ENCODE data around the gene MZB1. TPM values are rescaled to one million over a fixed set of nuclear protein-coding genes. Genes with fewer than 3 reads are reported as not detected.
"Not testable (repeated sequence)": the region's sequence is repeated elsewhere in the genome, so short reads cannot be mapped to it uniquely, and the experiment has no call there.

The MZB1 gene
- total RNA-seq, 1 experiment from 2014 or later, result not detected

GRCh38 chr5:139413963-139414362 is 24.2 kb upstream of the MZB1 start:
- DNase-seq (ENCODE audit: low read depth), result no peak
- in situ Hi-C loops (cut with HindIII; ENCODE audit: low pct_unique_long_range_greater_than_20kb, low sequenced_read_pairs), result loop anchor here (25.0 kb wide), 1 partner anchor 98 kb away; no protein-coding TSS in a partner anchor

- no peak for DNase-seq (ENCODE audit: low read depth)
- in situ Hi-C loops (cut with HindIII; ENCODE audit: low pct_unique_long_range_greater_than_20kb, low sequenced_read_pairs), result loop anchor here (25.0 kb wide), 1 partner anchor 99 kb away; no protein-coding TSS in a partner anchor
Measured at GRCh38 chr5:139413153-139413552, 23.4 kb upstream of the MZB1 start.

GRCh38 chr5:139410993-139411828 is 21.5 kb upstream of the MZB1 start:
- in situ Hi-C loops (cut with HindIII; ENCODE audit: low pct_unique_long_range_greater_than_20kb, low sequenced_read_pairs), result loop anchor here (25.0 kb wide), 1 partner anchor 101 kb away; no protein-coding TSS in a partner anchor
- DNase-seq (ENCODE audit: low read depth), result no peak

- in situ Hi-C loops (cut with HindIII; ENCODE audit: low pct_unique_long_range_greater_than_20kb, low sequenced_read_pairs), result loop anchor here (25.0 kb wide), 1 partner anchor 102 kb away; no protein-coding TSS in a partner anchor
- DNase-seq (ENCODE audit: low read depth), result no peak
Measured at GRCh38 chr5:139410121-139410992, 20.6 kb upstream of the MZB1 start.

- in situ Hi-C loops (cut with HindIII; ENCODE audit: low pct_unique_long_range_greater_than_20kb, low sequenced_read_pairs), result loop anchor here (25.0 kb wide), 1 partner anchor 103 kb away; no protein-coding TSS in a partner anchor
- DNase-seq (ENCODE audit: low read depth), result not testable (repeated sequence)
Measured at GRCh38 chr5:139409116-139409515, 19.4 kb upstream of the MZB1 start.

GRCh38 chr5:139408191-139408590 is 18.5 kb upstream of the MZB1 start:
- DNase-seq (ENCODE audit: low read depth), result no peak

GRCh38 chr5:139407517-139407916 is 17.8 kb upstream of the MZB1 start:
- no peak for DNase-seq (ENCODE audit: low read depth)
- in situ Hi-C loops (cut with HindIII; ENCODE audit: low pct_unique_long_range_greater_than_20kb, low sequenced_read_pairs), result loop anchor here (25.0 kb wide), 1 partner anchor 105 kb away; no protein-coding TSS in a partner anchor

More at GRCh38 chr5:139408191-139408590, 18.5 kb upstream of the MZB1 start:
- in situ Hi-C loops (cut with HindIII; ENCODE audit: low pct_unique_long_range_greater_than_20kb, low sequenced_read_pairs), result loop anchor here (25.0 kb wide), 1 partner anchor 104 kb away; no protein-coding TSS in a partner anchor

- in situ Hi-C loops (cut with HindIII; ENCODE audit: low pct_unique_long_range_greater_than_20kb, low sequenced_read_pairs), result loop anchor here (25.0 kb wide), 1 partner anchor 105 kb away; no protein-coding TSS in a partner anchor
- no peak for DNase-seq (ENCODE audit: low read depth)
Measured at GRCh38 chr5:139406963-139407362, 17.2 kb upstream of the MZB1 start.

GRCh38 chr5:139404484-139404840 is 14.7 kb upstream of the MZB1 start:
- DNase-seq (ENCODE audit: low read depth), result no peak
- in situ Hi-C loops (cut with HindIII; ENCODE audit: low pct_unique_long_range_greater_than_20kb, low sequenced_read_pairs), result loop anchor here (25.0 kb wide), 1 partner anchor 108 kb away; no protein-coding TSS in a partner anchor

GRCh38 chr5:139403787-139404483 is 14.2 kb upstream of the MZB1 start, which contains the start of gene SPATA24:
TSS of gene SPATA24 (minus strand) at chr5:139404089. CDS start at chr5:139404060, 29 bp downstream.
- in situ Hi-C loops (cut with HindIII; ENCODE audit: low pct_unique_long_range_greater_than_20kb, low sequenced_read_pairs), result loop anchor here (25.0 kb wide), 1 partner anchor 108 kb away; no protein-coding TSS in a partner anchor
- peak; percentile 97 for DNase-seq (ENCODE audit: low read depth)

- in situ Hi-C loops (cut with HindIII; ENCODE audit: low pct_unique_long_range_greater_than_20kb, low sequenced_read_pairs), result loop anchor here (25.0 kb wide), 1 partner anchor 109 kb away; no protein-coding TSS in a partner anchor
Measured at GRCh38 chr5:139403418-139403786, 13.7 kb upstream of the MZB1 start.

GRCh38 chr5:139402561-139403158 is 12.9 kb upstream of the MZB1 start:
- no peak for DNase-seq (ENCODE audit: low read depth)
- in situ Hi-C loops (cut with HindIII; ENCODE audit: low pct_unique_long_range_greater_than_20kb, low sequenced_read_pairs), result loop anchor here (25.0 kb wide), 1 partner anchor 110 kb away; no protein-coding TSS in a partner anchor

More at GRCh38 chr5:139403418-139403786, 13.7 kb upstream of the MZB1 start:
- DNase-seq (ENCODE audit: low read depth), result no peak

- no peak for DNase-seq (ENCODE audit: low read depth)
- in situ Hi-C loops (cut with HindIII; ENCODE audit: low pct_unique_long_range_greater_than_20kb, low sequenced_read_pairs), result loop anchor here (25.0 kb wide), 1 partner anchor 111 kb away; no protein-coding TSS in a partner anchor
Measured at GRCh38 chr5:139401546-139401945, 11.8 kb upstream of the MZB1 start.

GRCh38 chr5:139399501-139400121 is 9.9 kb upstream of the MZB1 start:
- in situ Hi-C loops (cut with HindIII; ENCODE audit: low pct_unique_long_range_greater_than_20kb, low sequenced_read_pairs), result loop anchor here (25.0 kb wide), 1 partner anchor 113 kb away; no protein-coding TSS in a partner anchor

GRCh38 chr5:139397921-139398320 is 8.2 kb upstream of the MZB1 start:
- in situ Hi-C loops (cut with HindIII; ENCODE audit: low pct_unique_long_range_greater_than_20kb, low sequenced_read_pairs), result no loop called here
- no peak for DNase-seq (ENCODE audit: low read depth)

More at GRCh38 chr5:139399501-139400121, 9.9 kb upstream of the MZB1 start:
- no peak for DNase-seq (ENCODE audit: low read depth)

- DNase-seq (ENCODE audit: low read depth), result no peak
- in situ Hi-C loops (cut with HindIII; ENCODE audit: low pct_unique_long_range_greater_than_20kb, low sequenced_read_pairs), result no loop called here
Measured at GRCh38 chr5:139396691-139397090, 7.0 kb upstream of the MZB1 start.

Data from Caki2 (cell line).